Stimulated activated naive B cell treated with anti-CD40 and anti-IgM and Interleukin-4, amounts not matched to agents 10 μg/mL and 1 μg/mL and 100 μg/mL, for 72 hours (primary cell): Measurements from ENCODE around the gene TMEM60.

Source experiments
- ATAC-seq, 2 donors: fragments of 150-1000 bp; cut with Tn5 transposase; replicated peaks; 2 replicates each; pipeline ENCODE4 v1.10.0; 2021; ENCODE audit warnings: moderate library complexity in 1 of 2
- DNase-seq: peaks from one replicate; pipeline ENCODE4 v3.0.0; 2021
- H3K27ac Mint-ChIP-seq: one replicate; pipeline ENCODE4 v1.8.0; 2022; ENCODE audit warnings: mild to moderate bottlenecking, mixed read lengths
- H3K27me3 Mint-ChIP-seq, 2 donors: one replicate each; pipeline ENCODE4 v1.8.0; 2022; ENCODE audit warnings: mixed read lengths in 2 of 2
- H3K36me3 Mint-ChIP-seq, 2 donors: one replicate each; pipeline ENCODE4 v1.8.0; 2022; ENCODE audit warnings: mixed read lengths in 2 of 2, mild to moderate bottlenecking in 1 of 2
- H3K4me1 Mint-ChIP-seq, 2 donors: one replicate each; pipeline ENCODE4 v1.8.0; 2022; ENCODE audit warnings: mixed read lengths in 2 of 2, mild to moderate bottlenecking in 1 of 2
- H3K4me3 Mint-ChIP-seq, 2 donors: one replicate each; pipeline ENCODE4 v1.8.0; 2022; ENCODE audit warnings: mild to moderate bottlenecking in 2 of 2, mixed read lengths in 2 of 2, moderate library complexity in 1 of 2
- H3K9me3 Mint-ChIP-seq, 2 donors: one replicate each; pipeline ENCODE4 v1.8.0; 2022; ENCODE audit warnings: mixed read lengths in 2 of 2, mild to moderate bottlenecking in 1 of 2

Gene TMEM60

DNA sequence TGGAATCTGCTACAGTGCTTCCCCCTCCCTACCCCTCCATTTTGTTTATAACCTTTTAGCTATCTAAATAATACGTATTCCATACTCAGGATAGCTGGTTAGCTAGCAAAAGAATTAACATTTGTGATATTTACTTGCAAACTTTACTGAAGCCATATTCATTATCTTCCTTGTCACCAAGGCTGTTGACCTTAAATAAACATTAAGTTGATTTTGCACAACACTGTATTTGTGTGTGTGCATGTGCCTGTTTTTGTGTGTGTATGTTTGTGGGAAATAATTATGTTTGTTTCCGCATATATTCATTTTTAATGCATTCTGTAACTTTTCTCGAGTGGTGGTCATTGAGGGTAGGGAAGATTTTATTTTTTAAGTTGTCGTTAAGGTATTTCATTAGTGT lies 15.9 kb downstream of the TMEM60 start:
- no peak overlapping the region for H3K27ac Mint-ChIP-seq
- peaks cover 8 to 14% of the 10 kb centered on the region in 2 donors for H3K4me1 Mint-ChIP-seq
- H3K36me3 Mint-ChIP-seq: peaks cover 25 to 41% of the 10 kb centered on the region in 2 donors
- ATAC-seq (no peak), DNase-seq (no peak)
- no peaks in the 10 kb centered on the region for H3K27me3 Mint-ChIP-seq
- H3K4me3 Mint-ChIP-seq: no peak overlapping the region
- no peaks in the 10 kb centered on the region for H3K9me3 Mint-ChIP-seq

DNA sequence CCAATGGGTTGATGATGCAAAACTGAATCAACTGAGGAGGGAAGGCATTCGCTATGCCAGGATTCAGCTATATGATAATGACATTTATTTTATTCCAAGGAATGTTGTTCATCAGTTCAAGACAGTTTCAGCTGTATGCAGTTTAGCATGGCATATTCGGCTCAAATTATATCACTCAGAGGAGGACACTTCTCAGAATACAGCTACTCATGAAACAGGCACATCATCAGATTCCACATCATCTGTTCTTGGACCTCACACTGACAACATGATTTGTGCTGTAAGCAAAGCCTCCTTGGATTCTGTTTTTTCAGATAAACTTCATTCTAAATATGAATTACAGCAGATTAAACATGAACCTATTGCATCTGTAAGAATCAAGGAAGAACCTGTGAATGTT lies 19.7 kb downstream of the TMEM60 start:
- no peak for DNase-seq
- Mint-ChIP-seq H3K27me3 (no peaks in the 10 kb centered on the region), H3K4me1 (peaks cover 1 to 4% of the 10 kb centered on the region in 2 donors), H3K4me3 (no peak overlapping the region), H3K9me3 (peaks cover 0 to 1% of the 10 kb centered on the region in 2 donors), H3K27ac (no peak overlapping the region), H3K36me3 (peaks cover 31 to 42% of the 10 kb centered on the region in 2 donors)
- ATAC-seq: no peak

DNA sequence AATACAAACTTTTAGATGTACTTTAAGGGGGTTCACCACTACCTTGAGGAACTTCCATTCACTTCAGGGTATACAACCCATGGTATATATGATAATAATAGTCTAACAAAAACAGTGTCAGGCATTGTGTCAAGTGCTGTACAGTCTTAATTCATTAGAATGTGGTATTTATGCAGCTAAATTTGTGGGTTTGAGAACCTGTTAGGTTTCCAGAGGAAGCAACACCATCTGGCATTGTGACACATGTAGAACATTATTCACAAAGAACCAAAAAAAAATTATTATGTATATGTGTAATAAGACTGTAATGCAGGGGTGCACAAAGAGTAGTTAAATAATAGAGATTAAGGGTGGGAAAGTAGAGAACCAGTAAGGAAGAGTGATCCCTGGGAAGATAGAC lies 26.3 kb downstream of the TMEM60 start:
- no peak for ATAC-seq
- H3K36me3 Mint-ChIP-seq: peaks cover 36 to 54% of the 10 kb centered on the region in 2 donors

DNA sequence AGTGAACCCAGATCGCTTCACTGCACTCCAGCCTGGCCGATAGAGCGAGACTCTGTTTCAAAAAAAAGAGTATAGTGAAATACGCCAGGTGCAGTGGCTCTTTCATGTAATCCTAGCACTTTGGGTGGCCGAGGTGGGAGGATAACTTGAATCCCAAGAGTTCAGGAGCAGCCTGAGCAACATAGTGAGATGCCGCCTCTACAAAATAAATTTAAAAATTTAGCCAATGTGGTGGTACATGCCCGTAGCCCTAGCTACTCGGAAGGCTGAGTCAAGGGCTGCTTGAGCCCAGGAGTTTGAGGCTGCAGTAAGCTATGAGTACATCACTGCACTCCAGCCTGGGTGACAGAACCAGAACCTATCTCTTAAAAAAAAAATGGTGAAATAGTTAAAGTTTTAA lies 27.9 kb downstream of the TMEM60 start:
- peaks cover 12 to 24% of the 10 kb centered on the region in 2 donors for H3K4me1 Mint-ChIP-seq
- H3K27me3 Mint-ChIP-seq: no peaks in the 10 kb centered on the region
- ATAC-seq: no peak
- H3K4me3 Mint-ChIP-seq: no peak overlapping the region
- H3K9me3 Mint-ChIP-seq: no peaks in the 10 kb centered on the region
- H3K36me3 Mint-ChIP-seq: peaks cover 29 to 48% of the 10 kb centered on the region in 2 donors
- H3K27ac Mint-ChIP-seq: no peak overlapping the region
- DNase-seq: no peak

More for the DNA sequence above, 26.3 kb downstream of the TMEM60 start:
- H3K9me3 Mint-ChIP-seq: peaks cover 0 to 1% of the 10 kb centered on the region in 2 donors
- peaks cover 7 to 10% of the 10 kb centered on the region in 2 donors for H3K4me1 Mint-ChIP-seq
- no peak overlapping the region for H3K4me3 Mint-ChIP-seq
- no peak overlapping the region for H3K27ac Mint-ChIP-seq
- no peak for DNase-seq
- no peaks in the 10 kb centered on the region for H3K27me3 Mint-ChIP-seq

DNA sequence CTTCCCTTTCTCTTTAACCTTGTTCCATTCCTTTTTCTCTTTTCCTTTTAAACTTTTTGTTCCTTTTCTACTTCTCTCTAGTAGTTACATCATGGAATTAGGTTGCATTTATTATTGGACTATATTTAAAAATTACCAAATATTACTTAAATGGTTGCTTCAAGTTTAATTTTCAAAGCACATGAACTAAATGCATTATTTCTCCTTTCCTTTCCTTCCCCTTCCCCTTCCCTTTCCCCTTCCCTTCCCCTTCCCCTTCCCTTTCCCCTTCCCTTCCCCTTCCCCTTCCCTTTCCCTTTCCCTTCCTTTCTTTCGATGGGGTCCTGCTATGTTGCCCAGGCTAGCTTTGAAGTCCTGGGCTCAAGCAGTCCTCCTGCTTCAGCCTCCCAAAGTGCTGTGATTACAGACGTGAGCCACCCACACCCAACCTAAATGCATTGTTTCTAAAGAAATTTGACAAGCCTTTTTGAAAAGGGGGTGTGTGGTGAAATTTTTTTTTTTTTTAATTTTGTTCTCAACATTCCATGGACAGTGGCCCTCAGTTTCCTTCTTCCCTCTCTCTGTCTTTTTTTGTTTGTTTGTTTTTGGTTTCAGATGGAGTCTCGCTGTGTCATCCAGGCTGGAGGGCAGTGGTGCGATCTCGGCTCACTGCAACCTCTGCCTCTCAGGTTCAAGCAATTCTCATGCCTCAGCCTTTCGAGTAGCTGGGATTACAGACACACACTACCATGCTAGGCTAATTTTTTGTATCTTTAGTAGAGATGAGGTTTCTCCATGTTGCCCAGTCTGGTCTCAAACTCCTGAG lies 31.2 kb downstream of the TMEM60 start:
- no peak for DNase-seq
- peaks cover 18 to 39% of the 10 kb centered on the region in 2 donors for H3K4me1 Mint-ChIP-seq
- peak overlapping the region in 1 of 2 donors; percentile 1 for H3K4me3 Mint-ChIP-seq
- no peaks in the 10 kb centered on the region for H3K27me3 Mint-ChIP-seq
- H3K27ac Mint-ChIP-seq: peak overlapping the region; percentile 57
- no peak for ATAC-seq
- no peaks in the 10 kb centered on the region for H3K9me3 Mint-ChIP-seq
- peaks cover 19 to 36% of the 10 kb centered on the region in 2 donors for H3K36me3 Mint-ChIP-seq

DNA sequence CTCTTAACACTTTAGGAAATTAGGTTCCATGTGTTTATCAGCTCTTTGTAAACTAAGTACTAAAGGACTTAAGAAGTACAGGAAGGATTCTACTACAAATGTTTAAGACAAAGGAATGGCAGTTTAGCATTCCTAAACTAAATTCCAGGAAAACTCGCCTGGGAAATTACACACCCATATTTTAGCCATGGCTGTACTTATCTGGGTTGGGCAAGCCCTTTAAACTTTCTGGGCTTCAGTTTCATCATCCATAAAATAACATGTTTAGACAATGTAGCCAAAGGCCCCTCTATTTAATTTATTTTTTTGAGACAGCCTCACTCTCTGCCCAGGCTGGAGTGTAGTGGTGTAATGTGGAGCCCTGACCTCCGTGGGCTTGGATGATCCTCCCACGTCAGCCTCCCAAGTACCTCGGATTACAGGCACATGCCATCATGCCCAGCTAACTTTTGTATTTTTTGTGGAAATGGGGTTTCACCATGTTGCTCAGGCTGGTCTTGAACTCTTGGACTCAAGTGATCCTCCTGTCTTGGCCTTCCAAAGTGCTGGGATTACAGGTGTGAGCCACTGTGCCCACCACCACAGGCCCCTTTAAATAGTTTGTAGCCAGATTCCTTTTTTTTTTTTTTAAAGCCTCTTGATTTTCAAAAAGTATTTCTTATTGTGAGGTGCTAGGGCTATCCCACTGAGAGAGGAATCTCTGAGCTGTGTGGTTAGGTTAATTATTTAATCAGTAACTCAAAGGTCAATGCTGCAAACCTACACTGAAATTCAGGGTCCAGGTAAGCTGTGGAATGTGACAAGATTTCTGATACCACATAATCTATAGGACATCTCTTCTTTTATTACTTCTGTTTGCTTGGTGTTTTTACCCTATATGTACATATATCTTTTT lies 32.1 kb downstream of the TMEM60 start:
- H3K4me3 Mint-ChIP-seq: no peak overlapping the region

DNA sequence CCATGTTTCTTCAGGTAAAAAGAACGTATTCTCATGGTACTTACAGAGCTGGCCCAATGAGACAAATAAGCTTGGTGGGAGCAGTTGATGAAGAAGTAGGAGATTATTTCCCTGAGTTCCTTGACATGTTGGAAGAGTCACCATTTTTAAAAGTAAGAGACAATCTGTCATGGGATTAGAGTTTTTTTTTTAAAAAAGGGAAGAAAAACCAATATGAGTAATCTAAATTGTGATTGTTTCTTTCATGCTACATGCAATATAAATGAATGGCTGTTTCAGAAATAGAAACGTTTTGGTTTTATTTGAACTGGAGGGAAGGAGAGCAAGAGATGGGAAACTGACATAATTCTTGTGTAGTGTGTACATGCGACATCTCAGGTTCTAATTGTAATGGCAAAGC lies 32.8 kb downstream of the TMEM60 start:
- no peaks in the 10 kb centered on the region for H3K9me3 Mint-ChIP-seq
- peaks cover 21 to 45% of the 10 kb centered on the region in 2 donors for H3K4me1 Mint-ChIP-seq
- no peak for DNase-seq
- H3K36me3 Mint-ChIP-seq: peaks cover 16 to 33% of the 10 kb centered on the region in 2 donors
- no peak overlapping the region for H3K27ac Mint-ChIP-seq
- no peak for ATAC-seq
- H3K27me3 Mint-ChIP-seq: no peaks in the 10 kb centered on the region
- no peak overlapping the region for H3K4me3 Mint-ChIP-seq

More for the DNA sequence above, 32.1 kb downstream of the TMEM60 start:
- Mint-ChIP-seq H3K4me1 (peaks cover 20 to 42% of the 10 kb centered on the region in 2 donors), H3K36me3 (peaks cover 19 to 36% of the 10 kb centered on the region in 2 donors), H3K27me3 (no peaks in the 10 kb centered on the region), H3K27ac (peak overlapping the region; percentile 31), H3K9me3 (no peaks in the 10 kb centered on the region)
- ATAC-seq (no peak), DNase-seq (no peak)

DNA sequence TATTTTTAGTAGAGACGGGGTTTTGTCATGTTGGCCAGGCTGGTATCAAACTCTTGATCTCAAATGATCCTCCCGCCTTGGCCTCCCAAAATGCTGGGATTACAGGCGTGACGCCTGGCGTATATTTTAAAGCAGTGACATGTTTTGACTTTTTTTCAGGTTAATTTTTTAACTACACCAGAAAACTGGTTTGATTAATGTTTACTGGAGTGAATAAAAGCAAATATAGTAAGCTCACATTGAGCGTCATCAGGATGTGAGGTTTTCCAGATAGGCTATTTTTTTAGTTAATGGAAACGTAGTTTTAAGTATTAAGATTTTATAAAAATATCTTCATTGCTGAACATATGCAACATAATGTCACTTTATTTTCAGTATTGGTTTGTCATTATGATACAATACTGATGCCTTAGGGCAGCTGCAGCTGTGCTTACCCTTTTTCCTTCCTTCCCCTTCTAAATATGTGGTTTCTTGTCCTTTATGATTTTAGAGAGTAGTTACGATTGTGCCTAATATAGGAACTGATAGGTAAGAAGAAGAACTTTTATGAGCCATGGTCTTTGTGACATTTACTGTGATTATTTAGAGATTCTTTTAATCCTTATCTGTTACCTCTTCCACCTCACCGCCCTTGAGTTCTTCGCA lies 37.3 kb downstream of the TMEM60 start:
- Mint-ChIP-seq H3K4me3 (peak overlapping the region; percentile 51 to 60), H3K4me1 (peaks cover 21 to 42% of the 10 kb centered on the region in 2 donors), H3K27ac (peak overlapping the region; percentile 59), H3K27me3 (no peaks in the 10 kb centered on the region), H3K9me3 (no peaks in the 10 kb centered on the region), H3K36me3 (peaks cover 7 to 16% of the 10 kb centered on the region in 2 donors)
- DNase-seq (no peak), ATAC-seq (peak; percentile 86 to 90)

DNA sequence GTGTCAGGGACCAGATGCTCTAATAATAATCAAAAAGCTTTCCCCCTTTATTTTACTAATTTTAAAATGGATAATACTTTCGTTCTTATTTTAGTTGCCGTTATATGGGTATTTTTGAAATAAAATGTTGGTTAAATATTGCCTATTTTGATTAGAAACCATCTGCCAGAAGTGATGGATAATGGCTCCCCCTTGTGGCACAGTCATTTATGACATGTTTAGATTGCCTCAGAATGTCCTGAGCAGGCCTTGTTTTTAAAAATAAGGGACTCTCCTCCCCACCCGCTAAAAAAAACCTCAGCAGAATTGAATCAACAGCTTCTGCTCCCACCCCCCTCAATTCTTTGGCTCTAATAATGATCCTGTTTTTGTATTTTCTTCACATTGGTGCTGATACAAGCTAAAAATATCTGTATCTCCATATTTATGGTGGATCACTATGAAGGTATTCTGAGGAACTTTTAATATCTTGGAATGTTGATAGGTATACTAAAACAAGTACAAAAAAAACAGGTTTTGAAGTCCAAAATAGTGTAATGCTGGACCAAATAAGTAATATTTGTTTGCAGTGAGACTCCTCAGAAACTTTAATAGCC lies 38.8 kb downstream of the TMEM60 start:
- Mint-ChIP-seq H3K4me3 (no peak overlapping the region), H3K36me3 (peaks cover 4 to 14% of the 10 kb centered on the region in 2 donors), H3K27me3 (no peaks in the 10 kb centered on the region), H3K9me3 (no peaks in the 10 kb centered on the region), H3K4me1 (peaks cover 18 to 33% of the 10 kb centered on the region in 2 donors), H3K27ac (no peak overlapping the region)
- DNase-seq (peak; percentile 54), ATAC-seq (peak; percentile 25 to 28)

DNA sequence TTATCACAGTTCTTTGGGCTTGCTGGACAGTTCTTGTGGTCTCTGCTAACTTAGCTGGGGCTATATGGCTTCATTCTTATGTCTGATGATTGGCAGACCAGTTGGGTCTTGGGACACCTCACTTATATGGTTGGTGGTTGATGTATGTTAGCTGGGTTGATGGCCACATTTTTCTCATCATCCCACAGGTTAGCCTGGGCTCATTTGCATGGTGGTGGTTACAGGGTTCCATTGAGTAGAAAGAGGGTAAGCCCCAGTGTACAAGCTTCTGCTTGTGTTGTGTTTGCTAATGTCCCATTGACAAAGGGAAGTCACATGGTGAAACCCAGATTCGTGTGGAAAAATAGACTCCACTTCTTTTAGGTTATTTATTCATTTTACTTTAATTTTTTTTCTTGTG lies 40.6 kb downstream of the TMEM60 start:
- H3K9me3 Mint-ChIP-seq: no peaks in the 10 kb centered on the region
- H3K4me1 Mint-ChIP-seq: peaks cover 18 to 30% of the 10 kb centered on the region in 2 donors
- peaks cover 2 to 10% of the 10 kb centered on the region in 2 donors for H3K36me3 Mint-ChIP-seq
- ATAC-seq (peak; percentile 88 to 90), DNase-seq (peak; percentile 29)
- no peak overlapping the region for H3K27ac Mint-ChIP-seq
- no peaks in the 10 kb centered on the region for H3K27me3 Mint-ChIP-seq
- no peak overlapping the region for H3K4me3 Mint-ChIP-seq

DNA sequence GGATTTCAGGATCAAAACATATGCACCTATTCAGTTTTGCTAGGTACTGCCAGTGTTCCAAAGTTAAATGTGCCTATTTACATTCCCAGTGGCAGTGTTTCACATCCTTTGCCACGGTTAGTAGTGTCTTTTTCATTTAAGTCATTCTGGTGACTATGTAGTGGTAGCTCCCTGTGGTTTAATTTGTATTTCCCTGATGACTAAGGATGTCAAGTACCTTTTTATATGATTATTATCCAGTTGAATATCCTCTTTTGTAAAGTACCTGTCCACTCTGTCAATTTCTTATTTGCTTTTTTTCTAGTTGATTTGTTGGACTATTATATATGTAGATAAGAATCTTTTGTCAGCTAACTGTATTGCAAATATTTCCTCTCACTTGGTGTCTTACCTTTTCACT lies 45.1 kb downstream of the TMEM60 start:
- no peak for DNase-seq
- Mint-ChIP-seq H3K4me1 (peaks cover 14 to 39% of the 10 kb centered on the region in 2 donors), H3K9me3 (no peaks in the 10 kb centered on the region), H3K36me3 (peaks cover 8 to 27% of the 10 kb centered on the region in 2 donors), H3K27me3 (no peaks in the 10 kb centered on the region), H3K27ac (no peak overlapping the region), H3K4me3 (no peak overlapping the region)
- ATAC-seq: no peak

DNA sequence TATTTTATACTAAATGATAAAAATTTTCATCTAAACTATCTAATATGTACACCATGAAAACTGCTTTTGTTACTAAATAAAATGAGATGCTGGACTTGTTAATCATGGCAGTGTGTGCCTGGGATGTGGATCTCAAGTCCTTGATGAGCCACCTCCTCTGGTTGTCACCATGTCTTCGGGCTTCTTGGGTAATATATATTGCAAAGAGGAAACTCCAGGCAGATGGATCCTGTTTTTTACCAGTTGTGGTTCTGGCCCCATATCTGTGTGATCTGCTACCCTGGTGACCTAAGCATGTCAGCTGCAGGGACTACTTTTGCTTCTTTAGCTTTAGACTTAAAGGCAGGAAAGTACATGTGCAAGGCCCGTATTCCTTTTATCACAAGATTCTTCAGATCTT lies 46.2 kb downstream of the TMEM60 start:
- DNase-seq (no peak), ATAC-seq (no peak)
- H3K9me3 Mint-ChIP-seq: no peaks in the 10 kb centered on the region
- H3K36me3 Mint-ChIP-seq: peaks cover 8 to 34% of the 10 kb centered on the region in 2 donors
- H3K27ac Mint-ChIP-seq: no peak overlapping the region
- no peaks in the 10 kb centered on the region for H3K27me3 Mint-ChIP-seq
- no peak overlapping the region for H3K4me3 Mint-ChIP-seq
- H3K4me1 Mint-ChIP-seq: peaks cover 14 to 33% of the 10 kb centered on the region in 2 donors

DNA sequence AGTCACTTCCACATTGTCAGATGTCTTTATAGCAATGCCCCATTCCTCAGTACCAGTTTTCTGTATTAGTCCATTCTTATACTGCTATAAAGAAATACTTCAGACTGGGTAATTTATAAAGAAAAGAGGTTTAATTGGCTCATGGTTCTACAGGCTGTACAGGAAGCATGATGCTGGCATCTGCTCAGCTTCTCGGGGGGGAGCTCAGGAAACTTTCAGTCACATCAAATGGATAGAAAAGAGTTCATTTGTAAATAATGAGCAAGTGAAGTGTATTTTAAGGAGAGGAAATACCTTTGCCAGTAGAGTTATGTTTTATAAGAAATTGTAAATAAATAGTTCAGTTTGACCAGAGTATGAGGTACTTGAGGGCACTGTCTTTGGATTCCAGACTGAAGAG lies 50.5 kb downstream of the TMEM60 start:
- Mint-ChIP-seq H3K27ac (no peak overlapping the region), H3K36me3 (peaks cover 9 to 36% of the 10 kb centered on the region in 2 donors), H3K9me3 (no peaks in the 10 kb centered on the region), H3K4me1 (peaks cover 11 to 34% of the 10 kb centered on the region in 2 donors), H3K4me3 (no peak overlapping the region), H3K27me3 (no peaks in the 10 kb centered on the region)
- ATAC-seq (no peak), DNase-seq (no peak)

DNA sequence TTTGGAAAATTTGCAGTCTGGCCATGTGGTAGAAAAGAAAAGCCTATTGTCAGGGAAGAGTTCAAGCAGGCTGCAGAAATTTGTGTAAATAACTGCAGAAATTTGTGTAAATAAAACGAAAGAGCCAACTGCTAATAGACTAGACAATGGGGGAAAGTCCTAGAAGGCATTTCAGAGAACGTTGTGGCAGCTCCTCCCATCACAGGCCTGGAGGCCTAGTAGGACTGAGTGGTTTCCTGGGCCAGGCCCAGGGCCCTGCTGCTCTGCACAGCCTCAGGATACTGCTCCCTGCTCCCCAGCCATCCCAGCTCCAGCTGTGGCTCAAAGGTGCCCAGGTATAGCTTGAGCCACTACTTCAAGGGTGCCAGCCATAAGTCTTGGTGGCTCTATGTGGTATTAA lies 51.1 kb downstream of the TMEM60 start:
- H3K27ac Mint-ChIP-seq: no peak overlapping the region
- H3K4me3 Mint-ChIP-seq: no peak overlapping the region
- H3K27me3 Mint-ChIP-seq: no peaks in the 10 kb centered on the region
- peaks cover 8 to 38% of the 10 kb centered on the region in 2 donors for H3K36me3 Mint-ChIP-seq
- no peaks in the 10 kb centered on the region for H3K9me3 Mint-ChIP-seq
- peaks cover 8 to 33% of the 10 kb centered on the region in 2 donors for H3K4me1 Mint-ChIP-seq
- DNase-seq: no peak
- no peak for ATAC-seq
